SJCRH30 (cell line): ENCODE measurements around the gene LRRTM4. TPM values are rescaled to one million over a fixed set of nuclear protein-coding genes. Genes with fewer than 3 reads are reported as not detected.

Source experiments
- DNase-seq, 2 experiments: peaks; one replicate each; pipeline ENCODE4 v3.0.0-alpha.2; 2015 to 2020
- H3K27ac ChIP-seq: fragments of 250-450 bp; sonication (Bioruptor Pico); 2 replicates; pipeline ENCODE4 v1.5.1; 2020; ENCODE audit warnings: mild to moderate bottlenecking, moderate library complexity
- H3K27me3 ChIP-seq: fragments of 250-450 bp; sonication (Bioruptor Pico); 2 replicates; pipeline ENCODE4 v1.5.1; 2020; ENCODE audit warnings: mild to moderate bottlenecking, moderate library complexity
- H3K36me3 ChIP-seq: fragments of 250-450 bp; sonication (Bioruptor Pico); 2 replicates; pipeline ENCODE4 v1.5.1; 2020; ENCODE audit warnings: mild to moderate bottlenecking, moderate library complexity
- H3K4me1 ChIP-seq: fragments of 250-450 bp; sonication (Bioruptor Pico); 2 replicates; pipeline ENCODE4 v1.5.1; 2020; ENCODE audit warnings: mild to moderate bottlenecking, moderate library complexity
- H3K4me3 ChIP-seq: fragments of 250-450 bp; sonication (Bioruptor Pico); 2 replicates; pipeline ENCODE4 v1.5.1; 2020; ENCODE audit warnings: mild to moderate bottlenecking, moderate library complexity
- H3K9me3 ChIP-seq: fragments of 250-450 bp; sonication (Bioruptor Pico); replicated peaks from 2 replicates; pipeline ENCODE4 v1.5.1; 2020; ENCODE audit warnings: mild to moderate bottlenecking, moderate library complexity
- total RNA-seq: library from RNA; depleted of rRNA; stranded (reverse); fragments of >200 nt; shearing (Covaris generic); gene quantifications from 2 replicates; pipeline ENCODE4 v1.2.3, GENCODE V29; 2014

The LRRTM4 gene
- total RNA-seq, 1 experiment from 2014 or later: not detected

DNA sequence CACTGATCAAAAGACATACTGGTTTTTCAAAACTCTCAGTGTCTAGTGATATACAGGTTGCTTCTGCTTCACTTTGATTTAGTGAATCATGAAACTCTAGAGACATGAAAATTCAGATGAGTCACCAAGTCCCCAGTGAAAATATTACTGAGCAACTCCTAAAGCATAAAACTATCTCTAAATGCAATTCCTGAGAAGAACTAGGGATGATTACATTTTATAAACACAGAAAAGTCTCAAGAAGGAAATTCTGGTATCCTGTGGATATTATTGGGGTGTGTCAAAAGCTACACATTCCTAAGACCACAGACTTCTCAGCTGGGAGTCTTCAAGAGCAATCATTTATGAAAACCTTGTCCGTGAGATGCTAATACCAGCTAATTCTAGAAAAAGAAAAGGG lies 9.7 kb downstream of the LRRTM4 start:
- no peak for DNase-seq
- Histone ChIP-seq H3K9me3 (no peaks in the 10 kb centered on the region), H3K27ac (no peak overlapping the region), H3K27me3 (peaks cover 6% of the 10 kb centered on the region; the same call in 1 of the 2 replicates), H3K36me3 (no peaks in the 10 kb centered on the region; the same call in 1 of the 2 replicates), H3K4me3 (no peak overlapping the region), H3K4me1 (no peaks in the 10 kb centered on the region)

DNA sequence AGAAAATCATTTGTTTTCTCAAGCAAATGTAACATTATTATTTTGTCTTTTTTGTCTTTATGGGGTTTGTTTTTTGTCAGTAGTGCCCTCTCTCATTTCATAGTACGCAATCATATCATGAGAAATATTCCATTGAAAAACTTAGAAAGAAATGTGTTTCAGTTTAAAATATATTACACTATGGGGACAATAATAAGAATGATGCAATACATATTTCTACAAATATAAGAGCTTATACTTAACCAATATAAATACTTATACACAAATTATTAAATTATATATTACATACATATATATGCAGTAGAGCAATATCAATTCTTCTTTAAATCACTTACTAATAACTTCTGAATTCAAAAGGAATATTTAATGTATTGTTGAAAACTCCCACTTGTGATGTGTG lies 13.7 kb downstream of the LRRTM4 start:
- Histone ChIP-seq H3K4me3 (no peak overlapping the region), H3K9me3 (0 out of 2 replicates have a peak, but pooled peaks cover 3% of the 10 kb centered on the region), H3K27me3 (no peaks in the 10 kb centered on the region), H3K27ac (no peak overlapping the region), H3K36me3 (no peaks in the 10 kb centered on the region; the same call in 1 of the 2 replicates), H3K4me1 (no peaks in the 10 kb centered on the region)
- no peak for DNase-seq

DNA sequence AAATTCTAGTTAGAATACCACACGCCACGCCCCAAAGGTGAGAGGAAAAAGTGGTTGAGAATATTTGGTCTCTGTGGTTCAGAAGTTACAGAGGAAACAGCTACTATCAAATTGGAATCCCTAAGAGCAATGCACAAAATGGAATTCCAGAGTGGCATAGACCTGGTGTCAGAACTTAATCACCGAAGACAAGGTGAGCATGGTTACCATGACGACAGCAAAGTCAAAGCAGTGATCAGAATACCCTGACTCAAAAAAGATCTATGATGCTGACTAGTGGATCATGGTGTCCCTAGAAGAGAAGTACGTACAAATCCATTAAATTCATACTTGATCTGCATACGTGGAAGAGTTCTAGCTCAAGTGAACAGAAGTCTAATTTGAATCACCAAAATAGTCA lies 14.5 kb downstream of the LRRTM4 start:
- DNase-seq: no peak
- Histone ChIP-seq H3K9me3 (0 out of 2 replicates have a peak, but pooled peaks cover 3% of the 10 kb centered on the region), H3K27ac (no peak overlapping the region), H3K4me1 (no peaks in the 10 kb centered on the region), H3K4me3 (no peak overlapping the region), H3K36me3 (no peaks in the 10 kb centered on the region; the same call in 1 of the 2 replicates), H3K27me3 (no peaks in the 10 kb centered on the region)

DNA sequence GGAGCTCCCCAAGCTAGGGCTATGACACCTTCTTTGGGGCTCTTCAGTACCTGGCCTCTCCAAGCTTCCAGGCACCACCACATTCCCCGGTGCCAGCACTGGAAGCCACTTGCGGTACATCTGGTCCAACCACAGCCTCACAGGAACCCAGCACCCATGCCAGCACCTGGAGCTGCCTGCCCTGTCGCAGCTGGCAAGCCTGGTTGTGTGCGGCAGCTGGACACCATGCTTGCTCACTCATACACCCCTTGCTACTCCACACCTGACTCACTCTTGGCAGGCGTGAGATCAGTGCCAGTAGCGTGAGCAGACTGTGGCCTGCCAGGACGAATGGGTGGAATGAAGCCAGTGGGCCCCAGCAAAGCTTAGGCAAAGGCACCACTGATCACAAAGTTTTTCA lies 34.0 kb downstream of the LRRTM4 start:
- no peak overlapping the region for H3K4me3 ChIP-seq

DNA sequence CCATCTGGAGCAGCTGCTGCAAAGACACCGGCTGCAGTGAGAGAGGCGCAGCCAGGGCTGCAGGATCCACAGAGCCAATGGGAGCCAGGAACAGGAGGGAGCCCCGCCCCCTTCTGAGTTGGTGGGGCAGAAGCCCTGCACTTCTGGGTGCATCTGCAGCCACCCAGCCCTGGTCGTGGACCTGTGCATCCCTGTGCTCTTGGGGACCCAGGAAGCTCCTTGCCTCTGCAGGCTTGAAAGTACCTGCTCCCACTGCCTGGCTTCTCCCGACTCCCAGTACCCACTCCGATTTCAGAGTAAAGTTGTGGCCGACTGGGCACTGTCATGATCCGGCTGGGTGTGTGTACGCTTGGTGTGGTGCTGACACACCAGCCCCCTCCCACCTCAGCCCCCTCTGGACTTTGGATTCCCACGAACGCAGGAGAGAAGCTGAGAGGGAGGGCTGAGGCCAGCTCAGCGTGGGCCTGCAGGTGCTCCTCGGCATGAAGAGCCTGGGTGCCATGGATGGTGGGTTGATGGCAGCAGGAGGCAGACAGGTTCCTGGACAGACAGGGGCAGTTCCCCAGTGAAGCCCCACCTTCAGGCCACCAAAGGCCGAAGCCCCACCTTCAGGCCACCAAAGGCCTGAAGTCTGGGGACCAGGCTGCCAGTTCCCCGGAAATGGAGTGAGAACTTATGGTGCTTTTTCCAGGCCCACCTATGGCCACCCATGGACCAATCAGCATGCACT lies 34.9 kb downstream of the LRRTM4 start:
- no peak overlapping the region for H3K4me3 ChIP-seq
- no peaks in the 10 kb centered on the region for H3K36me3 ChIP-seq
- H3K27me3 ChIP-seq: no peaks in the 10 kb centered on the region
- no peaks in the 10 kb centered on the region for H3K4me1 ChIP-seq
- no peaks in the 10 kb centered on the region for H3K9me3 ChIP-seq
- peak in 1 of 2 experiments; percentile 9 for DNase-seq
- no peak overlapping the region for H3K27ac ChIP-seq

More for the DNA sequence above, 34.0 kb downstream of the LRRTM4 start:
- Histone ChIP-seq H3K27me3 (no peaks in the 10 kb centered on the region), H3K36me3 (no peaks in the 10 kb centered on the region), H3K27ac (no peak overlapping the region), H3K4me1 (no peaks in the 10 kb centered on the region), H3K9me3 (no peaks in the 10 kb centered on the region)
- no peak for DNase-seq

DNA sequence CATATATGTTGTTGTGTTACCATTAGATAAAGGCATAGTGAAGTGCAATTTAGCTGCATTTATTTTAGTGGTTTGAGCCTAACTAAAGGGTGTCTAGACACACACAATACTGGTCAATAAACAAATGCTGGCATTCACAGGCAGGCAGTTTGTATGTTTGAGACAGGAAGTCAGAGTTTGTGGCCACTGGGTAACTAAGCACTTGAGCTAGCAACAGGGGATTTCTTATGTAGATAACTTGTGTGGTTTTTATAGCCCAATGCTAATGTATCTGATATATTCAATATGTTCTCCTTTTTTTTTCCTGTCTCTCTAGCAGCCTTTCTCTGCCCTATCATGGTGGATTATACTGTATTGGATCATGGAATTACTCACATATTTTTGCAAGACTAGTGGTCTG lies 38.1 kb downstream of the LRRTM4 start:
- H3K27ac ChIP-seq: no peak overlapping the region
- no peak overlapping the region for H3K4me3 ChIP-seq
- no peaks in the 10 kb centered on the region for H3K36me3 ChIP-seq
- H3K9me3 ChIP-seq: no peaks in the 10 kb centered on the region
- H3K4me1 ChIP-seq: no peaks in the 10 kb centered on the region
- no peaks in the 10 kb centered on the region for H3K27me3 ChIP-seq
- DNase-seq: no peak

DNA sequence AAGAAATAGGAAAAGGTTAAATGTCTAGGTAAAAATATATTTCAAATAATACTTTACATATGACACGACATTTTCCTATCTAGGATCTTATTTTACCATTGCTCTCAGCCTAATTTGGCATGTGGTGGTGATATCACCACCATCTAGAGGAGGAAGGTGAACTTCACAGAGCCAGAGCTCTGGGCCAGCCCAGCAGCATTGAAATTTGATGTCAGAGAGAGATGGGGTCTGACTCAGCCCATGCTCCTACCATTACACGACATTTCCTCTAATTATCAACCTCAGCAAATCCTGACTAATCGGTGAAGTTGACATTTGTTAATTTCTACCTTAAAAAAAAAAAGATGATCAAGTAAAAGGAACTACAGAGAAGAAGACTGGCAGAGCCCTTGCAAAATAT lies 42.3 kb downstream of the LRRTM4 start:
- H3K27ac ChIP-seq: no peak overlapping the region
- no peak for DNase-seq

DNA sequence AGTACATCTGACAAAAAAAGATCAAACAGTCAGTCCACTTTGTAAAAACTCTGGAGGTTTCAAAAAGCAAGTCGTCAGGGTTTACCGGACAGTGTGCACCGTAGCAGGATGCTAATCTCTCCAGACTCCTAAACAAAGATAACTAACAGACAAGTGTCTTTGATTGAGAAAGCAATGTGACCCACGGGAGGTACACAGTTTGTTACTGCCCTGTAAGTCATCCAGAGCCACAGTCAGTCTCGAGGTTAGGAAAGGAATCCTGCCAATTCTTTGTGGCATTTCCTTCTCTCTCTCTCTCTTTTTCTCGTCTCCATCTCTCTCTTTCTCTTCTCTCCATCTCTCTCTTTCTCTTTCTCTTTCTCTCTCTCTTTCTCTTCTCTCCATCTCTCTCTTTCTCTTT lies 42.8 kb downstream of the LRRTM4 start:
- no peaks in the 10 kb centered on the region for H3K4me1 ChIP-seq
- H3K9me3 ChIP-seq: no peaks in the 10 kb centered on the region
- no peaks in the 10 kb centered on the region for H3K36me3 ChIP-seq
- no peak for DNase-seq
- H3K27me3 ChIP-seq: no peaks in the 10 kb centered on the region
- no peak overlapping the region for H3K27ac ChIP-seq
- H3K4me3 ChIP-seq: no peak overlapping the region

More for the DNA sequence above, 42.3 kb downstream of the LRRTM4 start:
- H3K4me1 ChIP-seq: no peaks in the 10 kb centered on the region
- no peak overlapping the region for H3K4me3 ChIP-seq
- H3K36me3 ChIP-seq: no peaks in the 10 kb centered on the region
- no peaks in the 10 kb centered on the region for H3K9me3 ChIP-seq
- no peaks in the 10 kb centered on the region for H3K27me3 ChIP-seq

DNA sequence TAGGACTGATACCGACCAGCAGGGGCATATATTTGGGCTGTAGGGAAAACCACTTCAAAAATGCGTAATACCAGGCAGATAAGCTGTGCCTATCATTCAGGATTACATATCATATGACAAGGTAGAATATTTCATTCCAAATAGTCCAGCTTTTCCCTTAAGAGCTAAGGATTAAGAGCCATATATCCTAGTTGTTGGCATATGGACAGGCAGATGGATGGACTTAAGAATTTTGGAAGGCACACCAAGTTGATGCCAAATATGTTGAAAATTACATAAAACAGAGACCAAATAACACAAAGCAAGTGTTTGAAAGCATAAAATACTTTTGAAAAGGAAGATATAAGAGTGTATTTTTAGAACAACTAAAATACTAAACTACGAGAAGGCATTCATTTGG lies 52.1 kb downstream of the LRRTM4 start:
- Histone ChIP-seq H3K4me3 (no peak overlapping the region), H3K27ac (no peak overlapping the region), H3K4me1 (no peaks in the 10 kb centered on the region), H3K27me3 (no peaks in the 10 kb centered on the region), H3K9me3 (no peaks in the 10 kb centered on the region), H3K36me3 (no peaks in the 10 kb centered on the region)
- DNase-seq: no peak

DNA sequence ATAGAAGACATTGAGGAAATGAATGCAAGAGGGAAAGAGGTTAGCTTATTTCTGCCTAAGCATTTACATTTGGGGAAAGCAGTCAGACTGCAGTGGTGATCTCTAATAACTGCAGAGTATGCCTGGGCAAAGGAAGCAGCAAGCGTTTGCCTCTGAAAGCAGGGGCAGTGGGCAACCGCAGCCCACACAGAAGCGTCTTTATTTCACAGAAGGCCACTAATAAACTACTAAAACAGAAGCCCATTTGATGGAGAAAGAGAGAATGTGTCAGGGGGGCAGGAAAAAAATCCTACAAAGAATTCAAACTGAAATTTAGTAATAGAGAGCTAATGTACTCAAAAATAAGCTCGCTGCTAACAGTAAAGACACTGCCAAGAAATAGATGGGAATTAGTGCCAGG lies 53.1 kb downstream of the LRRTM4 start:
- H3K4me3 ChIP-seq: no peak overlapping the region
- H3K27me3 ChIP-seq: no peaks in the 10 kb centered on the region
- H3K9me3 ChIP-seq: no peaks in the 10 kb centered on the region
- no peak for DNase-seq
- H3K27ac ChIP-seq: no peak overlapping the region
- H3K4me1 ChIP-seq: no peaks in the 10 kb centered on the region
- no peaks in the 10 kb centered on the region for H3K36me3 ChIP-seq

DNA sequence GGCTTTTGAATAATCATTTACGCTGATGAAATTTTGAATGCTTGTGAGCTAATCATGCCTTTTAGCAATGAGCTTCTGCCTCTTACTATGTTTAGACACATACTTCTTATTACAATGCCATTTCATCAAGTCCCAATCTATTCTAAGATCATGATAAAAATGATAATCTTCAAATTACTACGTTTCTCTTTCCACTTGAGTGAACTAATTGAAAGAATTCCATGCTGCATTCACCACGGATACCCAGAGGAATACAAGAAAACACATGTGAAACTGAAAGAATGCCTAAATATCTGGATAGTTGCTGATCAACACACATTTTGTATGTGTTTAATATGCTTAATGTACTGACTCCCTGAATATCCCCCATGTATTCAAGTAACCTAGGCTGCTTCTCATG lies 62.3 kb downstream of the LRRTM4 start:
- Histone ChIP-seq H3K4me3 (no peak overlapping the region), H3K27me3 (no peaks in the 10 kb centered on the region), H3K9me3 (no peaks in the 10 kb centered on the region), H3K36me3 (no peaks in the 10 kb centered on the region), H3K27ac (no peak overlapping the region), H3K4me1 (no peaks in the 10 kb centered on the region)
- no peak for DNase-seq

DNA sequence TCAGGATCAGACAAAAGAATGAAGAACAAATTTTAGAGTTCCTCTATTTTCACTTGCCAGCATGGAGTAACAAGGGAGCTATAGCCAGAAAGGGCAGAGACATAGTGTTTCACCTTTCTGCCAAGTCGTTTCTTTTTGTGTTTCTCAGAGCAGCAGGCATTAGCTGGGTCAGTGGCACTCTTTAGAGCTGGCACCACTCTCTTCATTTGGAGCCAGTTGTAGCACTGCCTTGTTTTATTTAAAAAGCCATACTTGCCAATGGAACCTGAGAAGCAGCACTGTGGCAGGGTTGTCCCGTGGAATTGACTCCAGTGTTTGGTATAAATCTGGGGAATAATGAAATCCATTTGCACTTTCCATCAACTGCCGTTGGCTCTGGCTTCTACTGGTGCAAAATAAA lies 64.0 kb downstream of the LRRTM4 start:
- Histone ChIP-seq H3K9me3 (no peaks in the 10 kb centered on the region), H3K4me1 (no peaks in the 10 kb centered on the region), H3K36me3 (no peaks in the 10 kb centered on the region), H3K27me3 (no peaks in the 10 kb centered on the region), H3K4me3 (no peak overlapping the region), H3K27ac (no peak overlapping the region)
- DNase-seq: no peak

DNA sequence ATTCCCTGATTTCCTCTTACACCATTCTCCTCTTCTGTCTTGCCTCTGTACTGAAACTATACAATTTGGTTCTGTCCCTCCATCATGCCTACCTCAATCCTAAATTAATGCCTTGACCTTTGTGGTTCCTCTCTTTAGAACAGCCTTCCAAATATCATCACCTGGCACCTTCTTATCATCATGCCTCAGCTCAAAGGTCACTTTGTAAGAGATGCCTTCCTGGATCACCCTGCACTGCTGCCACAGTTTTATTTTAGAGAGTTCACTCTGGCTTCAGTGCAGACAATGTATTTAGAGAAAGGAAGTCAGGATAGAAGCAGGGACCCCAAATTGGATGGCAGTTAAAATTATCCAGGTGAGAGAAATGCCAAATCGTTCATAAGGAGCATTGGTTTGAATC lies 64.5 kb downstream of the LRRTM4 start:
- Histone ChIP-seq H3K9me3 (no peaks in the 10 kb centered on the region), H3K4me1 (no peaks in the 10 kb centered on the region), H3K27me3 (no peaks in the 10 kb centered on the region), H3K36me3 (no peaks in the 10 kb centered on the region), H3K4me3 (no peak overlapping the region), H3K27ac (no peak overlapping the region)
- no peak for DNase-seq

DNA sequence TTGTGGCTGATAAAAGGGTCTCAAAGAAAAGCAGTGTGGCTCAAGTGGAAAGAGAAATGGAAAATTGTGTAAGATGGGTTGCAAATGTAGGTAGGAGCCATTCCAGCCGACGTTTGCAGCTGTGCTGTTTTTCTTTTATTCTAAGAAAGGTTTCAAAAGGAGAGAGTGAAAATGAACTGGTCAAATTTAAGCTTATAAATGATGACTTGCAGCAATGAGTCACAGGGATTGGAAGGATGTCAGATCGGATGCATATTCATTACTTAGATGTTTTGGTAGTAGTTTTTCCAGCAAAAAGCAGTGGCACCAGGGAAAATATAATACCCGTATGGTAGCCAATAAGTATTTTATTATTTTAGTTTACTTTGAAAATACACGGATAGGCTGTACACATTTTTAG lies 79.1 kb downstream of the LRRTM4 start:
- Histone ChIP-seq H3K4me3 (no peak overlapping the region), H3K27me3 (no peaks in the 10 kb centered on the region), H3K36me3 (no peaks in the 10 kb centered on the region), H3K27ac (no peak overlapping the region), H3K4me1 (no peaks in the 10 kb centered on the region), H3K9me3 (no peaks in the 10 kb centered on the region)
- DNase-seq: no peak

DNA sequence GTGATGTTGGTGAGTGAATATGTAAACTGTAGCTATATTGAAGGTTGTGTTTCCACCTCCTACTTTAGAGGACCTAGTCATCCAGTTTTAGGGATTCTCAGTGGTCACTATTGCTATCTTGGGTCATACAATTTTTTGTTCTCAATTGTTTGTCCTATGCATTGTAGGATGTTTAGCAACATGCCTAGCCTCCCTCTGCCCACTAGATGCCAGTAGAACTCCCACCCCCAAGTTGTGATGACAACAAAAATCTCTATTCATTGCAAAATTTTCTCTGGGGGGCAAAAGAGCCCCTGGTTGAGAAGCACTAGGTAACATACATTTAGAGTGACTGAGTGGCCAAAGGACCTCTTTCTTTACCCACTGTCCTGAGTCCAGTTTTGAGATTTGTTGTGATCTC lies 87.3 kb downstream of the LRRTM4 start:
- Histone ChIP-seq H3K9me3 (no peaks in the 10 kb centered on the region), H3K27me3 (0 out of 2 replicates have a peak, but pooled peaks cover 2% of the 10 kb centered on the region), H3K36me3 (no peaks in the 10 kb centered on the region), H3K4me3 (no peak overlapping the region), H3K27ac (no peak overlapping the region), H3K4me1 (no peaks in the 10 kb centered on the region)
- no peak for DNase-seq

DNA sequence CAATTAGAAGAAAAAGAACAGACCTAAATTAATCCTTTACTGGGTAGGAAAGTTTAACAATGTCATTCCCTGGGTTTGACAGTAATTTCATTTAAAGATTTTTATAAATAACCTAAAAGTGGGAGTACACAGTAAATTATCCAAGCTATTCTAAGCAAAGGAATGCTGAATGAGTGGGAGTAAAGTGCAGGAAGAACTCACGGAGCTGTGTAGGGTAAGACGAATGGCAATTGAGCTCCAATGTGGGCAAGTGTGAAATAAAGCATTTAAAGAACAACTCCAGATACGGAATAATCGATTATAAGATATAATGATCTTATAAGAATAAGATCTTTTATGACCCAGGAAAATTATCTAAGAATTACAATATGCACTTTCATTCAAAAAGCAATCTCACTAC lies 93.2 kb downstream of the LRRTM4 start:
- no peaks in the 10 kb centered on the region for H3K36me3 ChIP-seq
- H3K4me3 ChIP-seq: no peak overlapping the region
- DNase-seq: no peak
- H3K27ac ChIP-seq: no peak overlapping the region
- H3K9me3 ChIP-seq: no peaks in the 10 kb centered on the region
- no peaks in the 10 kb centered on the region for H3K4me1 ChIP-seq
- H3K27me3 ChIP-seq: no peaks in the 10 kb centered on the region
